ENCODE data around the gene UBE2E1.
"Not testable (repeated sequence)": the region's sequence is repeated elsewhere in the genome, so short reads cannot be mapped to it uniquely, and the experiment has no call there.

Gene UBE2E1

GRCh38 chr3:23865595-23866396 is 60.0 kb downstream of the UBE2E1 start:
- Histone ChIP-seq H3K4me3 (ENCODE audit: low read depth in 1 of 2, low read length in 1 of 2) (no peak overlapping the region), H3K27me3 (no peaks in the 10 kb centered on the region), H3K4me1 (ENCODE audit: control insufficient read depth in 1 of 2, insufficient read depth in 1 of 2, low read depth in 1 of 2, low read length in 1 of 2) (peaks cover 5 to 11% of the 10 kb centered on the region in 2 experiments), H3K36me3 (no peaks in the 10 kb centered on the region), H3K9me3 (no peaks in the 10 kb centered on the region), H3K27ac (no peak overlapping the region)
- no peak for TF ChIP-seq CTCF (IDR thresholded peaks at IDR 0.05)

GRCh38 chr3:23867400-23867799 is 61.6 kb downstream of the UBE2E1 start:
- TF ChIP-seq CTCF (IDR thresholded peaks at IDR 0.05), result no peak
- Histone ChIP-seq H3K4me1 (ENCODE audit: control insufficient read depth in 1 of 2, insufficient read depth in 1 of 2, low read depth in 1 of 2, low read length in 1 of 2) (peaks cover 0 to 3% of the 10 kb centered on the region in 2 experiments), H3K27me3 (no peaks in the 10 kb centered on the region), H3K36me3 (no peaks in the 10 kb centered on the region), H3K4me3 (ENCODE audit: low read depth in 1 of 2, low read length in 1 of 2) (no peak overlapping the region), H3K27ac (no peak overlapping the region), H3K9me3 (no peaks in the 10 kb centered on the region)

- Histone ChIP-seq H3K4me1 (ENCODE audit: control insufficient read depth in 1 of 2, insufficient read depth in 1 of 2, low read depth in 1 of 2, low read length in 1 of 2) (peaks cover 0 to 3% of the 10 kb centered on the region in 2 experiments), H3K4me3 (ENCODE audit: low read depth in 1 of 2, low read length in 1 of 2) (no peak overlapping the region), H3K9me3 (no peaks in the 10 kb centered on the region), H3K27me3 (no peaks in the 10 kb centered on the region), H3K27ac (no peak overlapping the region), H3K36me3 (no peaks in the 10 kb centered on the region)
- TF ChIP-seq CTCF (IDR thresholded peaks at IDR 0.05), result no peak
These were observed 62.1 kb downstream of the UBE2E1 start for GRCh38 chr3:23867838-23868237.

GRCh38 chr3:23869977-23870662 is 64.4 kb downstream of the UBE2E1 start:
- no peaks in the 10 kb centered on the region for H3K27me3 ChIP-seq
- H3K9me3 ChIP-seq, result no peaks in the 10 kb centered on the region
- TF ChIP-seq CTCF (IDR thresholded peaks at IDR 0.05), result no peak
- no peaks in the 10 kb centered on the region for H3K36me3 ChIP-seq
- H3K4me3 ChIP-seq (ENCODE audit: low read depth in 1 of 2, low read length in 1 of 2), result no peak overlapping the region
- H3K27ac ChIP-seq, result no peak overlapping the region
- H3K4me1 ChIP-seq (ENCODE audit: control insufficient read depth in 1 of 2, insufficient read depth in 1 of 2, low read depth in 1 of 2, low read length in 1 of 2), result peaks cover 0 to 3% of the 10 kb centered on the region in 2 experiments

GRCh38 chr3:23870663-23871043 is 64.9 kb downstream of the UBE2E1 start:
- not testable (repeated sequence) for H3K4me1 ChIP-seq (ENCODE audit: control insufficient read depth in 1 of 2, insufficient read depth in 1 of 2, low read depth in 1 of 2, low read length in 1 of 2); H3K27ac ChIP-seq

GRCh38 chr3:23871361-23871760 is 65.6 kb downstream of the UBE2E1 start:
- not testable (repeated sequence) for H3K4me1 ChIP-seq (ENCODE audit: control insufficient read depth in 1 of 2, insufficient read depth in 1 of 2, low read depth in 1 of 2, low read length in 1 of 2); H3K27me3 ChIP-seq; H3K36me3 ChIP-seq; H3K27ac ChIP-seq; H3K9me3 ChIP-seq; H3K4me3 ChIP-seq (ENCODE audit: low read depth in 1 of 2, low read length in 1 of 2)

More at GRCh38 chr3:23870663-23871043, 64.9 kb downstream of the UBE2E1 start:
- not testable (repeated sequence) for H3K36me3 ChIP-seq; H3K9me3 ChIP-seq; H3K4me3 ChIP-seq (ENCODE audit: low read depth in 1 of 2, low read length in 1 of 2); H3K27me3 ChIP-seq
